B cell (primary cell): ENCODE measurements around the gene CCDC97. TPM values are rescaled to one million over a fixed set of nuclear protein-coding genes. Genes with fewer than 3 reads are reported as not detected.
A peak's percentile ranks its signal among the peaks of the same experiment; 100 is the strongest.

ENCODE experiments used
- ATAC-seq: fragments of 200-7000 bp; cut with Tn5 transposase; one replicate; pipeline ENCODE4 v1.10.0; 2021; ENCODE audit warnings: low read depth, mild to moderate bottlenecking, moderate number of reproducible peaks, moderate library complexity
- CTCF ChIA-PET: fragments of 350-600 bp; sonication (Branson Sonifier 250); formaldehyde crosslinking; loops from one replicate; lab custom pipeline; 2021; ENCODE audit warnings: antibody characterized with exemption, inconsistent platforms; lab: Charles Lee
- POLR2A ChIA-PET: fragments of 350-600 bp; sonication (Branson Sonifier 250); formaldehyde crosslinking; loops from one replicate; lab custom pipeline; 2021; ENCODE audit warnings: antibody characterized with exemption; lab: Charles Lee
- DNase-seq: peaks from one replicate; pipeline ENCODE4 v3.0.0; 2013
- H2AFZ ChIP-seq: 2 replicates; pipeline ENCODE4 v1.6.1; 2012; ENCODE audit warnings: mild to moderate bottlenecking, low read depth, low read length; ENCODE audit not compliant: insufficient read depth, poor library complexity, severe bottlenecking
- H3K27ac ChIP-seq, 2 donors: 1 replicate in 1 of 2; 2 replicates in 1 of 2; pipeline ENCODE4 v1.5.1; 2012 to 2013; ENCODE audit warnings: low read length in 2 of 2, mild to moderate bottlenecking in 2 of 2, moderate library complexity in 1 of 2
- H3K27me3 ChIP-seq, 4 experiments: fragments of 200-600 bp in 1 of 4; sonication (generic) in 1 of 4; replicated peaks in 1 of 4; 1 replicate in 2 of 4; 2 replicates in 2 of 4; pipeline versions ENCODE4 v1.6.1 to v1.7.0; 2013 to 2016; ENCODE audit warnings: low read length in 3 of 4, mild to moderate bottlenecking in 2 of 4, mixed read lengths in 1 of 4, moderate library complexity in 1 of 4; ENCODE audit not compliant: insufficient read depth in 4 of 4, control insufficient read depth in 3 of 4; ENCODE audit errors: control extremely low read depth in 1 of 4
- H3K36me3 ChIP-seq, 2 experiments: replicated peaks in 1 of 2; 1 replicate in 1 of 2; 2 replicates in 1 of 2; pipeline versions ENCODE4 v1.6.1 to v1.7.1; 2013; ENCODE audit warnings: low read length in 1 of 2; ENCODE audit not compliant: insufficient read depth in 2 of 2, control insufficient read depth in 1 of 2; ENCODE audit errors: control extremely low read depth in 1 of 2, extremely low read depth in 1 of 2
- H3K4me1 ChIP-seq, 2 donors: fragments of 200-600 bp in 1 of 2; sonication (generic) in 1 of 2; 1 replicate in 1 of 2; 2 replicates in 1 of 2; pipeline versions ENCODE4 v1.5.1 to v1.6.1; 2013 to 2017; ENCODE audit warnings: low read length in 2 of 2; ENCODE audit not compliant: control insufficient read depth in 2 of 2, insufficient read depth in 2 of 2
- H3K4me2 ChIP-seq: replicated peaks from 2 replicates; pipeline ENCODE3; 2012; ENCODE audit warnings: mild to moderate bottlenecking, low read depth, low read length; ENCODE audit not compliant: poor library complexity, severe bottlenecking
- H3K4me3 ChIP-seq, 5 experiments: fragments of 200-600 bp in 1 of 5; sonication (generic) in 1 of 5; 1 replicate in 3 of 5; 2 replicates in 2 of 5; pipeline versions ENCODE4 v1.5.1 to v1.7.0; 2011 to 2016; ENCODE audit warnings: low read length in 4 of 5, mild to moderate bottlenecking in 4 of 5, low read depth in 2 of 5, control low read depth in 1 of 5, moderate library complexity in 1 of 5; ENCODE audit not compliant: insufficient read depth in 1 of 5; ENCODE audit errors: control extremely low read depth in 1 of 5, extremely low read depth in 1 of 5
- H3K79me2 ChIP-seq: fragments of 200-600 bp; sonication (generic); one replicate; pipeline ENCODE4 v1.6.0; 2016; ENCODE audit warnings: low read length; ENCODE audit not compliant: control insufficient read depth, insufficient read depth
- H3K9ac ChIP-seq: fragments of 200-600 bp; sonication (generic); 2 replicates; pipeline ENCODE4 v1.6.1; 2017; ENCODE audit warnings: mild to moderate bottlenecking, low read length, moderate library complexity
- H3K9me3 ChIP-seq, 3 donors: one replicate each; pipeline versions ENCODE4 v1.6.1 to v1.7.1; 2013; ENCODE audit warnings: low read length in 2 of 3; ENCODE audit not compliant: control insufficient read depth in 2 of 3, insufficient read depth in 1 of 3; ENCODE audit errors: control extremely low read depth in 1 of 3
- H4K20me1 ChIP-seq: 2 replicates; pipeline ENCODE4 v1.6.0; 2012; ENCODE audit warnings: mild to moderate bottlenecking, low read length; ENCODE audit not compliant: insufficient read depth, control insufficient read depth, poor library complexity, severe bottlenecking
- H3K27ac Mint-ChIP-seq: one replicate; pipeline ENCODE4 v1.8.0; 2021; ENCODE audit warnings: mixed read lengths
- H3K27me3 Mint-ChIP-seq: one replicate; pipeline ENCODE4 v1.8.0; 2021; ENCODE audit warnings: mixed read lengths
- H3K4me1 Mint-ChIP-seq: one replicate; pipeline ENCODE4 v1.8.0; 2021; ENCODE audit warnings: mixed read lengths
- H3K4me3 Mint-ChIP-seq: one replicate; pipeline ENCODE4 v1.8.0; 2021; ENCODE audit warnings: mixed read lengths
- H3K9me3 Mint-ChIP-seq: one replicate; pipeline ENCODE4 v1.8.0; 2022; ENCODE audit warnings: mixed read lengths; ENCODE audit not compliant: insufficient read depth
- CTCF ChIP-seq: fragments of 200-600 bp; IDR thresholded peaks from one replicate; pipeline ENCODE4 v1.8.0; 2022; ENCODE audit warnings: antibody characterized with exemption, mild to moderate bottlenecking
- EZH2 ChIP-seq: IDR thresholded peaks from 2 replicates; pipeline ENCODE4 v1.6.1; 2012; ENCODE audit warnings: borderline replicate concordance, low read depth, mild to moderate bottlenecking, moderate library complexity, low read length; ENCODE audit not compliant: insufficient read depth, poor library complexity, severe bottlenecking
- WGBS: methylation state at CpG from one replicate; pipeline ENCODE4 v1.1.5; 2013; ENCODE audit warnings: missing lambda C conversion rate; ENCODE audit not compliant: insufficient coverage; 5-methylcytosine and 5-hydroxymethylcytosine counted together
- intact Hi-C: fragments of 100-400 bp; cut with micrococcal nuclease; formaldehyde crosslinking; loops from one replicate; pipeline ENCODE4 v1.10.0; 2022
- polyA plus RNA-seq: library from polyadenylated mRNA; depleted of rRNA; stranded (reverse); fragments of >200 nt; gene quantifications from 2 replicates; pipeline ENCODE4 v1.2.3, GENCODE V29; 2012
- total RNA-seq, 2 donors: library from RNA; stranded (reverse); fragments of 120-200 nt in 1 of 2; gene quantifications; 1 replicate in 1 of 2; 2 replicates in 1 of 2; pipeline versions ENCODE4 v1.2.3 to v1.2.4, GENCODE V29; 2013 to 2022

The CCDC97 gene
- total and polyA plus RNA-seq, 2 donors (not counting 1 experiment from before 2014, with no cell fraction given) = 16.3 to 68.3 TPM

- WGBS = 49% methylated on average over 4 of the region's 6 CpGs
These were observed 53.4 kb downstream of the CCDC97 start for GRCh38 chr19:41363371-41363752.

More at GRCh38 chr19:41363371-41363752, 53.4 kb downstream of the CCDC97 start:
- ChIA-PET POLR2A (interaction anchor here (1.0 to 2.6 kb wide), 12 partner anchors 8 to 585 kb away, joined by 3 to 32 read pairs (median 4); partner anchors contain the start of genes CCDC97, DMAC2, EGLN2 and HNRNPUL1), CTCF (interaction anchor here (0.6 to 4.7 kb wide), 11 partner anchors 10 to 208 kb away, joined by 3 to 64 read pairs (median 6); partner anchors contain the start of genes DMAC2, HNRNPUL1 and TGFB1)
- Mint-ChIP-seq H3K9me3 (no peaks in the 10 kb centered on the region), H3K27ac (peak overlapping the region; percentile 100), H3K27me3 (no peaks in the 10 kb centered on the region), H3K4me3 (peak overlapping the region; percentile 95), H3K4me1 (peaks cover 27% of the 10 kb centered on the region)
- no peaks in the 10 kb centered on the region for H3K9me3 ChIP-seq
- peaks cover 12 to 24% of the 10 kb centered on the region in 2 donors for H3K4me1 ChIP-seq
- intact Hi-C loops = no loop called here
- H3K4me3 ChIP-seq = peak overlapping the region; percentile 75 to 97 (median 86)
- H2AFZ ChIP-seq = peak overlapping the region; percentile 82
- H3K36me3 ChIP-seq = peaks cover 0 to 3% of the 10 kb centered on the region in 2 experiments
- peaks cover 47% of the 10 kb centered on the region for H3K79me2 ChIP-seq
- H3K9ac ChIP-seq = peak overlapping the region; percentile 94
- TF ChIP-seq EZH2 (no peak), CTCF (no peak)
- H3K27me3 ChIP-seq = no peaks in the 10 kb centered on the region
- DNase-seq (no peak), ATAC-seq (no peak)
- H4K20me1 ChIP-seq = no peaks in the 10 kb centered on the region
- peak overlapping the region; percentile 99 to 100 for H3K27ac ChIP-seq
- H3K4me2 ChIP-seq = peak overlapping the region; percentile 85
